CD1c-positive myeloid dendritic cell (primary cell): Measurements from ENCODE around the gene IDH3G.
"Not testable (repeated sequence)": the region's sequence is repeated elsewhere in the genome, so short reads cannot be mapped to it uniquely, and the experiment has no call there.

Source experiments
- DNase-seq: peaks from one replicate; pipeline ENCODE4 v3.0.0-alpha.2; 2016; ENCODE audit errors: extremely low spot score

IDH3G gene

DNA sequence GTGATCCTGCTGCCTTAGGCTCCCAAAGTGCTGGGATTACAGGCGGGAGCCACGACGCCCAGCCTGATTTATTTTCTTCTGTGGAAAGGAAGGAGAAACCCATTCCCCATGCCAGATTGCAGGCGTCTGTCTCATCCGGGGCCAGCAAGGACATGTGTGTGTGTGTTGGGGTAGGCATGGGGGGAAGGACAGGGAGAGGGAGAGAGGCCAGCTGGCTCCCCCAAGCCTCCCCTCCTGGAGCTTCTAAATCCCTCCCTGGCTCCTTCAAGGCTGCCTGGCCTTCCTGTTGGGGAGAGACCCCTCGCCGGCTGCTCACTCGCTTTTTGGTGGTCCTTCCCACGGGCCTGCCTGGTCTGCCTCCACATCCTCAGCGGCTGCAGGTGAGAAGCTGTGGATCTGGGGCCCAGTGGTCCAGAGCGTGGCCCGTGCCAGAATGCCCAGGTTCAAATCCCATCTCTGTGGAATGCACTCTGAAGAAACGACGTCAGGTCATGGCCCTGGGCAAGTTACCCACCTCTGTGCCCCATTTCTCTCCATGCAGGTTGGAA lies 31.5 kb downstream of the IDH3G start:
- DNase-seq: no peak

DNA sequence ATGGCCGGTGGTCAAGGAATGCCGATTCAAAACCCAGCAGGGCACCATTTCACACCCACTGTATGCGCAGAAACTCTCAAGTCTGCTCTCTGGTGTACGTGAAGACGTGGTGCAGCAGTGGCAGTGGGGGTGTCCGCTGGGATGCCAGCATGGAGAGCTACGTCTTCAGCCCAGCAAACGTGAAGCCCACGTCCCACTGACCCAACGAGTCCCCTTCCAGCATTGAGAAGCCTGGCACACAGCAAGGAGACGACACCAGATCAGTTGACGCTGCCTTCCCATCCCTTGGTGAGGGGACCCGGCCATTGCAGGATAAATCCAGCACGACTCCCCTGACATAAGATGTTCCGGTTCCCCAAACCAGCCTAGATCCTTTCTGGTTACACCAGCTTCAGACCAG lies 32.3 kb downstream of the IDH3G start:
- DNase-seq: no peak

GRCh38 chrX:153755136-153755535 lies 39.0 kb downstream of the IDH3G start:
- no peak for DNase-seq

- DNase-seq: no peak
Measured at GRCh38 chrX:153750127-153750774, 43.9 kb downstream of the IDH3G start.

GRCh38 chrX:153749017-153749416 lies 45.2 kb downstream of the IDH3G start:
- not testable (repeated sequence) for DNase-seq

GRCh38 chrX:153746991-153747390 lies 47.2 kb downstream of the IDH3G start:
- not testable (repeated sequence) for DNase-seq

- DNase-seq: no peak
Measured at GRCh38 chrX:153746359-153746758, 47.8 kb downstream of the IDH3G start.

GRCh38 chrX:153745067-153745433 lies 49.1 kb downstream of the IDH3G start:
- DNase-seq: not testable (repeated sequence)

DNA sequence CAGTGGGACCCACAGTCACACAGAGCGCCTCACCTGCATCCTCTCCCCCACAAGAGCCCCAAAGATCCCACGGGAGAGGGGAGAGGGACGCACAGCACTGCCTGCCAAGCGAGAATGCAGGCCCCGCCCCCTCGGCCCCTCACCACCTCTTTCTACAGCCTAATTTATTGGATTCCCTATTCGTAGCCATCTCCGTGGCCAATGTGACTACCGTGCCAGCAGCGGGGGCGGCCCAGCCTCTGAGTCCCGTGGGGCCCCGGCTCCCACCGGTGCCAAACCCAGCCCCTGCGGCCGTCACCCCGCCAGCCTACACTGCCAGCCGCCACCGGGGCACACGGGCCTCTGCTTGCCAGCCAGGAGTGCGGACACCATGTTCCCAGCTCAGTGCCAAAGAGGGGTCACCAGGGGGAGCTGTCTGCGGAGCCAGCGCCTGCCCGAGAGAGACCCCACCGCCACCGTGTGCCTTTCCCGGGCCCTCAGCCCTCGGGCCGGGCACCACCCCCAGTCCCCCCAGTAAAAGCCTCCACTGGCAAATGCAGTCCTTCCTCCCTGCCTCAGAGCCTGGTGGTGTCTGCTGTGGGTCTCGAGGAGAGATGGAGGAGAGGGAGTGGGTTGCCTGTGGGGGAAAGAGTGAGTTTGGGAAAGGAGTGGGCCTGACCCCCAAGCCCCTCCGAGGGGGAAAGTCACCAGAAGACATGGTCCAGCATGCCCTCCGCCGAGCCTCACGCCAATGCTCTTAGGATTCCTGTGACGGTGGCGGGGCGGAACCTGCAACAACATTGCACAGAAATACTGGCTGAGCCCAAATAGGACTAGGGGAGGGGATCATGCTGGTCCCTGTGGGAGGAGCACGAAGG lies 49.7 kb downstream of the IDH3G start:
- DNase-seq: no peak

GRCh38 chrX:153743468-153744209 lies 50.5 kb downstream of the IDH3G start:
- DNase-seq: not testable (repeated sequence)

GRCh38 chrX:153742796-153743467 lies 51.2 kb downstream of the IDH3G start:
- DNase-seq: not testable (repeated sequence)

DNA sequence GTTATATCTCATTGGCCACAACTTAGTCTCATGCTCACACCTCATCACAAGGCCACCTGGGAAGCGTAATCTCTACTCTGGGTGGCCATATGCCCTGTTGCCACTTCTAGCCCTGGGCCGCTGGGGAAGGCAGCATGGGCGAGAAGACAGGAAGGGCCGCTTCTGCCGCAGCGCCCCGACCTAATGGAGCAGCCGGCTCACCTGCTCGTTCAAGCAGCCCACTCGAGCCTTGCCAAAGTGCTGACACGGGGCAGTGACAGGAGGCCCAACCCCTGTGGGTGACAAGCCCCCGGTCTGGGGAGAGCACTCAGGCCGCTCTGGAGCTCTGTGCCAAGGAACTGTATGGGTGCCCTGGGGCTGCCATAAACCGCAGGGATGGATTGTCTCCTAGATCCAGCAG lies 52.1 kb downstream of the IDH3G start:
- not testable (repeated sequence) for DNase-seq

- DNase-seq: no peak
Measured at GRCh38 chrX:153741446-153741845, 52.7 kb downstream of the IDH3G start.

DNA sequence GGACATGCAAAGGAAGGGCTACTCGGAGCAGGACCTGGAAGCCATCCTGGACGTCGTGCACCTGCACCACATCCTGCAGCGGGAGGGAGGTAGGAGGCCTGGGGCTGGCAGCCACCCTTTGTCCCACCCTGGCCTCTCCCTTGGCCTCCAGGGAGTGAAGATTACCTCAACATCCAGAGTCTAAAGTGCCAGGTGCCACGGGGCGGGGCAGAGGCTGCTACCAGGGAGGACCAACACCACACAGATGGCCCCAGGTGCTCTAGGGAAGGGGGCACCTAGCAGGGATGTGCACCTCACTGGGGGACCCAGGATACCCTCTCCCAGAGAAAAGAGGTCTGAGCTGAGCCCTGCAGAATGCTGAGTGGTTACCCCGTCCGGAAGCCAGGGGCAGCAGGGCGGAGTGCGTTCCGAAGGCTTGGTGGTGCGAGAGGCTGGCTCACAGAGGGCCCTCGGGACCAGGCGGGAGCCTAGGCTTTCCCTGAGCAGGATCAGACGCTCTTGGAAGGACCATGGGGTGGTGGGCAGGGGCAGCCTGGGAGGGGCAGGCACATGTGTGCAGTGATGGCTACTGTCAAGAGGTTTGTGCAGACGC lies 53.4 kb downstream of the IDH3G start:
- DNase-seq: no peak

DNA sequence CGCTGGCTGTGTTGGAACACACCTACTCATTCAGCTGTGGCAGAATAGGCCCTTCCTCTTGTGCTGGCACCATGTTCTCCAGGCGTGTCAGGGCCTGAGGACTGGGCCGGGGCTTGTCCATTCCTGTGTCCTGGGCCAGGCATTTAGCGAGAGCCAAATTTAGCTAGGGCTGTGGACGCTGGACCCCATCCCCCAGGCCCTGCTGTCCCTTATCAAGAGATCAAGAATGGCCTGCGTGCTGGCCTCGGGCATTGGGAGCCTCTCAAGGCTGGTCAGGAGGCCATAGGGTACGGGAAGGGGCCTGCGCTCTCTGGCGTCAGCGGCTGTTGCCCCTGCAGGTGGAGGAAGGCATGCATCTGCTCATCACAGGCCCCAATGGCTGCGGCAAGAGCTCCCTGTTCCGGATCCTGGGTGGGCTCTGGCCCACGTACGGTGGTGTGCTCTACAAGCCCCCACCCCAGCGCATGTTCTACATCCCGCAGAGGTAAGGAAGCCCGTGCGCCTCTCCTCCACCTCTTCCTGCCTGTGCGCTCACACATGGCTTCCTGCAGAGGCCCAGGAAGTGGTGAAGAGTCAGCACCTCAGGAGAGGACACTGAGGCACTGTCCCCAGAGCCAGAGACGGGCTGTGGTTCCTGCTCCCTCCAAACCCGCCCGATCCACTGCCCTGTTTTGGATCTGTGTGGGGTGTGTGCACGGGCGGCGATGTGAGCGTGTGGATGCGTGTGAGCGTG lies 54.3 kb downstream of the IDH3G start:
- DNase-seq: no peak

GRCh38 chrX:153738056-153738605 lies 56.0 kb downstream of the IDH3G start:
- no peak for DNase-seq

DNA sequence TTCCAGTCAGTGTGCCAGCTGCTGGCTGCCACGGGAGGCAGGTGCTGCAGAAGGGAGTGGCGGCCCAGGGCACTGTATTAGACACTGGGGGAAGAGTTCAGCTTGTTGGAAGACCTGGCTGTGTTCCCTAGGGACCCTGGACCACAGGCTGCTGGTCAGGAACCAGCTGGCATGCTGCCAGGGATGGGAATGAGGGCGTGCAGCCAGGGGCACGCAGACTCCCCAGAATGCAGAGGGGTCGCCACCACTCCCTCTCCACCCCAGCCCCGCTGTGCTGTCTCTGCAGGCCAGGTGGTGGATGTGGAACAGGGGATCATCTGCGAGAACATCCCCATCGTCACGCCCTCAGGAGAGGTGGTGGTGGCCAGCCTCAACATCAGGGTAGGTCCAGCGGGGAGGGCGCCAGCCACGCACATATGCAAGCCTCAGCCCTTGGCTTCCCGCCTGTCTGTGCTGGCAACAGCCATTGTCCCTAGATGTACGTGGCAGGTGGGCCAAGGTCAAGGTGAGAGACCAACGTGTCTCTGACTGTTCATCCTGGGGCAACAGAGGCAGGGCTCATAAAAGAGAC lies 57.2 kb downstream of the IDH3G start:
- no peak for DNase-seq

DNA sequence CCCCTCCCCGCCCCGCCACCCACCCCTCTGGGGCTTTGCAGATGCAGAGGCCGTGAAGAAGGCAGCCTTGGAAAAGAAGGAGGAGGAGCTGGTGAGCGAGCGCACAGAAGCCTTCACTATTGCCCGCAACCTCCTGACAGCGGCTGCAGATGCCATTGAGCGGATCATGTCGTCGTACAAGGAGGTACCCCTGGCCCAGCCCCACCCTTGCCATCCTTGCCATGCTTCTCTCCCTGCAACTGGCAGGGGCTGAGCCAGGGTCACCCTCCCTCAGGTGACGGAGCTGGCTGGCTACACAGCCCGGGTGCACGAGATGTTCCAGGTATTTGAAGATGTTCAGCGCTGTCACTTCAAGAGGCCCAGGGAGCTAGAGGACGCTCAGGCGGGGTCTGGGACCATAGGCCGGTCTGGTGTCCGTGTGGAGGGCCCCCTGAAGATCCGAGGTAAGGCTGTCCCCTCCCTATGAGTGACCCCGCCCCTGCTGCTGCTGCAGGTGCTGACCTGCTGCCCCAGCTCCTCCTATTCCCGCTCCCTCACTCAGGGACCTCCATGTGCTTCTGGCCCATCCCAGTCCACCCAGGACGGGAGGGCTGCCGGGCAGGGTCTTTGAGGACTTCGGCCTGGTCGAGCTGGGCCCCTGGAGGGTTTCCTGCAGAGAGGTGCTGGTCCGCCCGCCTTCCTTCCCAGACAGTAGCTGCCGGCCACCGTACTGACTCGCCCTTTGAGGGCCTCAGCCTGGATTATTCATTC lies 57.9 kb downstream of the IDH3G start:
- no peak for DNase-seq
